HFFc6 (cell line): Measurements from ENCODE around the gene RAP1GAP2. TPM values are rescaled to one million over a fixed set of nuclear protein-coding genes. Genes with fewer than 3 reads are reported as not detected.

Experiments used
- DNase-seq: peaks from one replicate; pipeline ENCODE4 v3.0.0-alpha.2; 2018
- H3K27ac Mint-ChIP-seq: 2 replicates; pipeline ENCODE4 v1.8.0; 2020; ENCODE audit warnings: mild to moderate bottlenecking, mixed read lengths
- H3K27me3 Mint-ChIP-seq: 2 replicates; pipeline ENCODE4 v1.8.0; 2021; ENCODE audit warnings: mild to moderate bottlenecking, moderate library complexity, mixed read lengths; ENCODE audit not compliant: insufficient read depth
- H3K36me3 Mint-ChIP-seq: 2 replicates; pipeline ENCODE4 v1.8.0; 2021; ENCODE audit warnings: low read depth, mixed read lengths
- H3K4me1 Mint-ChIP-seq: 2 replicates; pipeline ENCODE4 v1.8.0; 2020; ENCODE audit warnings: low read depth, mixed read lengths
- H3K4me3 Mint-ChIP-seq: 2 replicates; pipeline ENCODE4 v1.8.0; 2020; ENCODE audit warnings: mild to moderate bottlenecking, moderate library complexity, mixed read lengths
- H3K9me3 Mint-ChIP-seq: 2 replicates; pipeline ENCODE4 v1.8.0; 2020; ENCODE audit warnings: mild to moderate bottlenecking, mixed read lengths
- total RNA-seq, 6 experiments: library from RNA; stranded (reverse); fragmentation: NEBNext Ultra II Directional; extraction: Animal tissue kit (Norgen Biotek cat#: 25700); gene quantifications; 2 replicates in 1 of 6; 3 replicates in 5 of 6; pipeline ENCODE4 v1.2.3, GENCODE V29; 2021
- TF ChIP-seq, protein P1 (sequence below): fragments of 200-600 bp; sonication (generic); IDR thresholded peaks from 2 replicates; pipeline ENCODE4 v1.5.0; 2021; ENCODE audit warnings: antibody characterized with exemption, mild to moderate bottlenecking

RAP1GAP2 gene
- total RNA-seq, 6 experiments from 2014 or later: 7.9 to 27.4 (median 23.9) TPM

DNA sequence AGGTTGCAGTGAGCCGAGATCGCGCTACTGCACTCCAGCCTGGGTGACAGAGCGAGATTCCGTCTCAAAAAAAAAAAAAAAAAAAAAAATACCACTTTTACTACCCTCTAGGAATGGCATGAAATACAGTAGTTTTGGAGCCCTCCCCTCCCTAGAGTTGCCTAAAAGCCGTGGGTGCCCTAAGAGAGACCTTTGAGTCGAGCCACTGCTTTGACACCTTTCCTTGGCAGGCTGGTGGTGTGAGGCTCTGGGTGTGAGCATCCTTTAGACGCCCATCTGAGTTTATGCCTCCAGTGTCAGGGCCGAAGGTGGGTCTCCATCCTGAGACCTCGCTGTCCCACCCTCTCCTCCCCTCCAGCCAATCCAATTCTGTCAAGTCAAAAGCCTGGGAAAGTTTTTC lies 46.2 kb downstream of the RAP1GAP2 start:
- no peaks in the 10 kb centered on the region for H3K36me3 Mint-ChIP-seq
- TF ChIP-seq, protein P1, sequence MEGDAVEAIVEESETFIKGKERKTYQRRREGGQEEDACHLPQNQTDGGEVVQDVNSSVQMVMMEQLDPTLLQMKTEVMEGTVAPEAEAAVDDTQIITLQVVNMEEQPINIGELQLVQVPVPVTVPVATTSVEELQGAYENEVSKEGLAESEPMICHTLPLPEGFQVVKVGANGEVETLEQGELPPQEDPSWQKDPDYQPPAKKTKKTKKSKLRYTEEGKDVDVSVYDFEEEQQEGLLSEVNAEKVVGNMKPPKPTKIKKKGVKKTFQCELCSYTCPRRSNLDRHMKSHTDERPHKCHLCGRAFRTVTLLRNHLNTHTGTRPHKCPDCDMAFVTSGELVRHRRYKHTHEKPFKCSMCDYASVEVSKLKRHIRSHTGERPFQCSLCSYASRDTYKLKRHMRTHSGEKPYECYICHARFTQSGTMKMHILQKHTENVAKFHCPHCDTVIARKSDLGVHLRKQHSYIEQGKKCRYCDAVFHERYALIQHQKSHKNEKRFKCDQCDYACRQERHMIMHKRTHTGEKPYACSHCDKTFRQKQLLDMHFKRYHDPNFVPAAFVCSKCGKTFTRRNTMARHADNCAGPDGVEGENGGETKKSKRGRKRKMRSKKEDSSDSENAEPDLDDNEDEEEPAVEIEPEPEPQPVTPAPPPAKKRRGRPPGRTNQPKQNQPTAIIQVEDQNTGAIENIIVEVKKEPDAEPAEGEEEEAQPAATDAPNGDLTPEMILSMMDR: no peak
- H3K9me3 Mint-ChIP-seq: no peaks in the 10 kb centered on the region
- H3K4me3 Mint-ChIP-seq: no peak overlapping the region
- DNase-seq: no peak
- peaks cover 17% of the 10 kb centered on the region for H3K4me1 Mint-ChIP-seq
- no peaks in the 10 kb centered on the region; the same call in none of the 2 replicates for H3K27me3 Mint-ChIP-seq
- H3K27ac Mint-ChIP-seq: no peak overlapping the region

DNA sequence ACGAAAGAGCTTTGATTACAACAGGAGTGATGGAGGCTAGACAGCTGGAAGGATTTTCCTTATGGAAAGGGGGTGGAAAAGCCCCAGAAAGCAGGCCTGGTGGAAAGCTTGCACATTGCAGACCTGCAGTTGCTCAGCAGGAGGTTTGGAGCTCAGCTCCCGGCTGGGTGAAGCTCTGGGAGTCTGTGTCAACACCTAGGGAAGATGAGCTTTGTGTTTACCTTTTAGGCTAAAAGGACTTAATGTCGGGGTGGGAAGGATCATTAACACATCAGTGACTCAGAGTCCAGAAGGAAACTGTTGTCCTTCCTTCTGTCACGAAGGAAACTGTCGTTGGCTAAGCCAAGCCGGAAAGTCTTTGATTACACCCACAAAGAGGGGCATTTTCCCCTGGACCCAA lies 48.2 kb downstream of the RAP1GAP2 start:
- no peak overlapping the region for H3K4me3 Mint-ChIP-seq
- DNase-seq: no peak
- H3K36me3 Mint-ChIP-seq: no peaks in the 10 kb centered on the region
- TF ChIP-seq, protein P1: peak; percentile 16; the same call in 1 of the 2 replicates
- peaks cover 24% of the 10 kb centered on the region for H3K4me1 Mint-ChIP-seq
- H3K27ac Mint-ChIP-seq: no peak overlapping the region
- H3K27me3 Mint-ChIP-seq: no peaks in the 10 kb centered on the region; the same call in none of the 2 replicates
- H3K9me3 Mint-ChIP-seq: no peaks in the 10 kb centered on the region

DNA sequence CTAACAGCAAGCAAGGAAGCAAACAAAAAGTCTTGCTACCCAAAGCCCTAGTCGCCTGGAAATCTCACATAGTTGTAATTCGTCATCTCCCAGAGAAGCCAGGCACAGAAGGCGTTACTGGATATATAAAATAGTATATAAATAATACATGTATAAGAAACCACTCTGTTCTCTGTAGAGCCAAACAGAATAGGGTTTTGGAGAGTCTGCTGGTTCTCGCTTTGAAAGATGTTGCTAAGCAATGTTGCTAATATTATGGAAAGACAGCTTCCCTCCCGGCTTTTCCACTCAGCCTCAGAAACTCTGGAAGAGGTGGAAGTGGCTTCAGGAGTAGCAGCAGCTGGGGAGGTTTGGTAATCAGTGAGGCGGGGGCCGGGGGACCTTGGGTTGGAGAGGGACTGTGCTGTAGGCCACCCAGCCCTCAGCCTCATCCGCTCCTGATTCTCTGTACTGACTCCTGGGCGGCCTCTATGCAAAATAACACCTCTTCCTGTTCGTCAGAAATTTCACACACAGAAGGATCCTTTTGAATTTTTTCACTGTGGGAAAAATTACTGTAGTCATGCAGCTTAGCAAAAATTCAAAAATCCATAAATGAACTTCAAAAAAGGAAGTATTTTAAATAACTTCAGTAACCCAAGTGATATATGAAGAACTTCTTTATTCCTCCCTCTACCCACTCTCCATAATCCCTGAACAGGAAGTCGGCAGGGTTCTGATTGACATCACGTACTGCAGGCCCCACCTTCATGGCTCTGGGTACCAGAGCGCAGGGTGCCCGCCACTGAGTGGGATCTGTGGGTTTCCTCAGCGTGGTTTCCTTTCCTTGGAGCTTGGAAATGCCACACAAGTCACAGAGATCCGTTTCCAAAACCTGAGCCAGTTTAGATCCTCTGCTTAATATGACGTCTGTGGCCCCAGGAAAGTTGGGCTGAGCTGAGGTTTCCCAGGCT lies 51.4 kb downstream of the RAP1GAP2 start:
- no peak overlapping the region for H3K4me3 Mint-ChIP-seq

DNA sequence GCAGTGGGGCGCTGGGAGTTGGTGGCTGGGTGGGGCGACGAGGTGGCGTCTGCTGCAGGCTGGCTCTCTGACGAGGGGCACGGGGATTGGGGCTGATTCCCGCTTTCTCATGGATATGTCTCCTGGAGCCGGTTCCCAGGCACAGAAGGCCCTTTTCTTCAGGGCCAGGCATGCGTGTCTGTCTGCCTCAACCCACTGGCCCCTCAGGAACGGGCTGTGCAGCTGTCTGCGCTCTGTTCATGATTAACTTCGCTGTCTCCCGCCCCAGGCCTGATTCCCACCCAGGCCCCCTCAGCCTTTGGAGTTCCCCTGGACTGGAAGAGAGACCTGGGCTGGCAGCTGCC lies 53.1 kb downstream of the RAP1GAP2 start:
- no peak overlapping the region for H3K4me3 Mint-ChIP-seq

More for the DNA sequence above, 51.4 kb downstream of the RAP1GAP2 start:
- Mint-ChIP-seq H3K4me1 (peaks cover 16% of the 10 kb centered on the region), H3K9me3 (no peaks in the 10 kb centered on the region), H3K27ac (no peak overlapping the region; the same call in none of the 2 replicates), H3K27me3 (peaks cover 2% of the 10 kb centered on the region; the same call in 1 of the 2 replicates), H3K36me3 (no peaks in the 10 kb centered on the region)
- DNase-seq: no peak
- TF ChIP-seq, protein P1: no peak

DNA sequence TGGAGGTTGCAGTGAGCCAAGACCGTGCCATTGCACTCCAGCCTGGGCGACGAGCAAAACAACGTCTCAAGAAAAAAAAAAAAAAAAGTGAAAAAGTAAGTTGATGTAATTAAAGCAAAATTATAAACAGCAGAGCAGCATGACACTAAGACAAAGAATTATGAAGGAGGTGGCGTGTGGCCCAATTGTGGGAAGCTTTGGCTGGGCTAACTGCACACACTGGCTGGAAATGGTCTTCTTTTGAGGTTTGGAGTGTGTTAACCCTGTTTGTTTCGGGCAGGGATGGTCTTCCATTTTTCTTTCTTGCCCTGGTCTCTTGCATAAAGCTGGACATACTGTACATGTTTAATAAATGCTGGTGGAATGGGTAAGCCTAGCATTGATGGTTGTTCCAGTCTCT lies 54.8 kb downstream of the RAP1GAP2 start:
- no peaks in the 10 kb centered on the region for H3K36me3 Mint-ChIP-seq
- H3K27me3 Mint-ChIP-seq: peaks cover 9% of the 10 kb centered on the region; the same call in 1 of the 2 replicates
- H3K27ac Mint-ChIP-seq: no peak overlapping the region
- peaks cover 19% of the 10 kb centered on the region for H3K4me1 Mint-ChIP-seq
- no peaks in the 10 kb centered on the region for H3K9me3 Mint-ChIP-seq
- DNase-seq: no peak
- H3K4me3 Mint-ChIP-seq: no peak overlapping the region
- TF ChIP-seq, protein P1: no peak

More for the DNA sequence above, 53.1 kb downstream of the RAP1GAP2 start:
- no peaks in the 10 kb centered on the region for H3K36me3 Mint-ChIP-seq
- peaks cover 13% of the 10 kb centered on the region for H3K4me1 Mint-ChIP-seq
- DNase-seq: no peak
- TF ChIP-seq, protein P1: no peak
- no peaks in the 10 kb centered on the region for H3K9me3 Mint-ChIP-seq
- no peak overlapping the region for H3K27ac Mint-ChIP-seq
- H3K27me3 Mint-ChIP-seq: peaks cover 2% of the 10 kb centered on the region; the same call in 1 of the 2 replicates
